ENCODE measurements around the gene XRN1.

DNA sequence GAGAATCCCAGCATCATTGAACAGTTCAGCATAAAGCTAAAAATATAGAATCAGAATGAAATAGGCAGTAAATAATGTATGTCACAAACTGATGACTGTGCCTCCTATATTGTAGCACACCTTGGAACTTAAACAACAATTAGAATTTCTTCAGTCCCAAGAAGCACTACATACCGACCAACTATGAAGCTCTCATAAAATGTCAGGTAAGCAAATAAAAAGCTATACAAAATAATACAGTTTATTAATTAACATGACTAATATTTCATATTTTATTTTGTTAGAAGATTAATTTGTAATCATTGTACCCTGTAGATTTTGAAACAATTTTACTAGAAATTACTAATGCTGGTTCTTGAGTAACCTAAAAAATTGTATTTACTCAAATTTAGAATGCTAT lies 137.4 kb downstream of the XRN1 start:
- no peak for TF ChIP-seq POLR2AphosphoS5 (IDR thresholded peaks at IDR 0.05; ENCODE audit: low read depth, low read length)
- no peak for TF ChIP-seq POLR2A (IDR thresholded peaks at IDR 0.05; ENCODE audit: low read depth, low read length)
- TF ChIP-seq SPI1 (IDR thresholded peaks at IDR 0.05; ENCODE audit: low read depth, low read length), result no peak

Measured in GM12891 (cell line).